ENCODE data around the gene NTSR1.

The NTSR1 gene

GRCh38 chr20:62760856-62761758 is 52.5 kb downstream of the NTSR1 start:
- no peak for DNase-seq

- no peak for DNase-seq
Observed at GRCh38 chr20:62761759-62762131, 53.1 kb downstream of the NTSR1 start.

GRCh38 chr20:62762376-62762775 is 53.7 kb downstream of the NTSR1 start:
- no peak for DNase-seq

GRCh38 chr20:62762801-62763368 is 54.2 kb downstream of the NTSR1 start:
- no peak for DNase-seq

- DNase-seq = no peak
Observed at GRCh38 chr20:62763404-62763803, 54.8 kb downstream of the NTSR1 start.

GRCh38 chr20:62764156-62764935 is 55.7 kb downstream of the NTSR1 start:
- no peak for DNase-seq

GRCh38 chr20:62765021-62765420 is 56.4 kb downstream of the NTSR1 start:
- no peak for DNase-seq

- no peak for DNase-seq
Observed at GRCh38 chr20:62765432-62766070, 56.9 kb downstream of the NTSR1 start.

- no peak for DNase-seq
Observed at GRCh38 chr20:62766071-62766450, 57.4 kb downstream of the NTSR1 start.

- no peak for DNase-seq
Observed at GRCh38 chr20:62766716-62767115, 58.1 kb downstream of the NTSR1 start.

- no peak for DNase-seq
Observed at GRCh38 chr20:62768234-62768546, 59.6 kb downstream of the NTSR1 start.

GRCh38 chr20:62768551-62769287 is 60.1 kb downstream of the NTSR1 start:
- no peak for DNase-seq

- no peak for DNase-seq
Observed at GRCh38 chr20:62769346-62770071, 60.9 kb downstream of the NTSR1 start.

- DNase-seq = no peak
Observed at GRCh38 chr20:62770111-62770910, 61.7 kb downstream of the NTSR1 start.

- DNase-seq = no peak
Observed at GRCh38 chr20:62770916-62771315, 62.3 kb downstream of the NTSR1 start.

GRCh38 chr20:62771396-62772102 is 62.9 kb downstream of the NTSR1 start:
- DNase-seq = no peak

- no peak for DNase-seq
Observed at GRCh38 chr20:62772103-62772611, 63.5 kb downstream of the NTSR1 start.

GRCh38 chr20:62772619-62772989 is 64.0 kb downstream of the NTSR1 start:
- DNase-seq = no peak

- no peak for DNase-seq
Observed at GRCh38 chr20:62772990-62773844, 64.6 kb downstream of the NTSR1 start.

Data from activated effector memory CD4-positive, alpha-beta T cell treated with Interleukin-2 at 50 U/mL for 16 hours (primary cell).